KMS-11 (cell line): ENCODE results near the gene CIT.
"Not testable (repeated sequence)": the region's sequence is repeated elsewhere in the genome, so short reads cannot be mapped to it uniquely, and the experiment has no call there.

ENCODE experiments used
- H2AFZ ChIP-seq: fragments of 200-600 bp; sonication (generic); 2 replicates; pipeline ENCODE4 v1.6.1; 2016; ENCODE audit warnings: antibody characterized with exemption, mixed run types, low read depth
- H3K27ac ChIP-seq: fragments of 200-600 bp; sonication (generic); 2 replicates; pipeline ENCODE4 v1.6.1; 2016; ENCODE audit warnings: mild to moderate bottlenecking, mixed run types
- H3K27me3 ChIP-seq: fragments of 200-600 bp; sonication (generic); 2 replicates; pipeline ENCODE4 v1.6.1; 2017; ENCODE audit warnings: mild to moderate bottlenecking, low read depth, mixed run types, moderate library complexity; ENCODE audit not compliant: insufficient read depth
- H3K36me3 ChIP-seq: fragments of 200-600 bp; sonication (generic); 2 replicates; pipeline ENCODE4 v1.6.1; 2017; ENCODE audit warnings: mild to moderate bottlenecking, mixed run types; ENCODE audit not compliant: insufficient read depth
- H3K4me1 ChIP-seq: fragments of 200-600 bp; sonication (generic); 2 replicates; pipeline ENCODE4 v1.6.1; 2016; ENCODE audit warnings: mild to moderate bottlenecking, low read depth, mixed run types; ENCODE audit not compliant: poor library complexity, severe bottlenecking
- H3K4me2 ChIP-seq: fragments of 200-600 bp; sonication (generic); 2 replicates; pipeline ENCODE4 v1.7.0; 2016; ENCODE audit warnings: mild to moderate bottlenecking, mixed run types
- H3K4me3 ChIP-seq: fragments of 200-600 bp; sonication (generic); IDR thresholded peaks from 2 replicates; pipeline ENCODE4 v1.6.1; 2017; ENCODE audit warnings: low read depth, low read length, mixed read lengths; ENCODE audit not compliant: insufficient read depth
- H3K79me2 ChIP-seq: fragments of 200-600 bp; sonication (generic); 2 replicates; pipeline ENCODE4 v1.6.1; 2016; ENCODE audit warnings: low read depth, mixed run types; ENCODE audit not compliant: insufficient read depth
- H3K9ac ChIP-seq: fragments of 200-600 bp; sonication (generic); 2 replicates; pipeline ENCODE4 v1.6.1; 2016; ENCODE audit warnings: mild to moderate bottlenecking, mixed run types
- H4K20me1 ChIP-seq: fragments of 200-600 bp; sonication (generic); 2 replicates; pipeline ENCODE4 v1.6.1; 2016; ENCODE audit warnings: mild to moderate bottlenecking, mixed run types; ENCODE audit not compliant: insufficient read depth
- CTCF ChIP-seq: fragments of 200-600 bp; sonication (generic); conservative IDR thresholded peaks from 2 replicates; pipeline ENCODE4 v1.6.1; 2017; ENCODE audit warnings: low read depth, mild to moderate bottlenecking, antibody characterized with exemption, low read length, moderate library complexity, mixed read lengths

The CIT gene

GRCh38 chr12:119664642-119665041, 212.5 kb downstream of the CIT start:
- peaks cover 11% of the 10 kb centered on the region for H3K79me2 ChIP-seq
- no peak overlapping the region for H2AFZ ChIP-seq
- H3K27ac ChIP-seq: no peak overlapping the region
- no peaks in the 10 kb centered on the region for H3K36me3 ChIP-seq
- H3K27me3 ChIP-seq: no peaks in the 10 kb centered on the region
- no peak overlapping the region for H3K4me3 ChIP-seq
- TF ChIP-seq CTCF: no peak
- no peak overlapping the region for H3K4me2 ChIP-seq
- H4K20me1 ChIP-seq: no peaks in the 10 kb centered on the region
- no peaks in the 10 kb centered on the region for H3K4me1 ChIP-seq
- H3K9ac ChIP-seq: no peak overlapping the region

GRCh38 chr12:119661882-119662281, 215.2 kb downstream of the CIT start:
- no peak overlapping the region for H3K4me3 ChIP-seq
- no peak for TF ChIP-seq CTCF
- H3K4me2 ChIP-seq: no peak overlapping the region
- H2AFZ ChIP-seq: no peak overlapping the region
- no peak overlapping the region for H3K27ac ChIP-seq
- H3K79me2 ChIP-seq: no peaks in the 10 kb centered on the region
- H3K36me3 ChIP-seq: no peaks in the 10 kb centered on the region
- no peak overlapping the region for H3K9ac ChIP-seq
- no peaks in the 10 kb centered on the region for H3K27me3 ChIP-seq
- H4K20me1 ChIP-seq: no peaks in the 10 kb centered on the region
- no peaks in the 10 kb centered on the region for H3K4me1 ChIP-seq

DNA sequence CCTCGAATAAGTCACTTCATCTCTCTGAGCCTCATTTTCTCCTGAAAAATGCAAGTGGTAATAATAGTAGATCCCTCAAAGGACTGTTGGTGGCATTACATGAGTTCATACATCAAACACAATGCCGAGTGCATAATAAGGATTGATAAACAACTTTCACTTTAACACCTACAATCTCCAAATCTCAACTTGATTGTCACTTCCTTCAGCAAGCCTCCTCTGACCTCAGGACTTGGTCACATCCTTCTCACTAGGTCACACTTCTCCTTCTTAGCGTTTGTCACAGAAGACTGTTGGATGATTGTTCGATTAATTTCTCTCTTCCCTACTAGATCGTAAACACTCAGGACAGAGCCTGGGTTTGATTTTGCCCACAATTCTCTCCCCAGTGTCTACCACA, 217.0 kb downstream of the CIT start:
- H3K36me3 ChIP-seq: no peaks in the 10 kb centered on the region
- no peak overlapping the region for H3K4me3 ChIP-seq
- H3K4me1 ChIP-seq: no peaks in the 10 kb centered on the region
- no peak overlapping the region for H3K9ac ChIP-seq
- H2AFZ ChIP-seq: no peak overlapping the region
- H3K27me3 ChIP-seq: no peaks in the 10 kb centered on the region
- no peak overlapping the region for H3K4me2 ChIP-seq
- no peak overlapping the region for H3K27ac ChIP-seq
- H3K79me2 ChIP-seq: no peaks in the 10 kb centered on the region
- H4K20me1 ChIP-seq: no peaks in the 10 kb centered on the region
- no peak for TF ChIP-seq CTCF

DNA sequence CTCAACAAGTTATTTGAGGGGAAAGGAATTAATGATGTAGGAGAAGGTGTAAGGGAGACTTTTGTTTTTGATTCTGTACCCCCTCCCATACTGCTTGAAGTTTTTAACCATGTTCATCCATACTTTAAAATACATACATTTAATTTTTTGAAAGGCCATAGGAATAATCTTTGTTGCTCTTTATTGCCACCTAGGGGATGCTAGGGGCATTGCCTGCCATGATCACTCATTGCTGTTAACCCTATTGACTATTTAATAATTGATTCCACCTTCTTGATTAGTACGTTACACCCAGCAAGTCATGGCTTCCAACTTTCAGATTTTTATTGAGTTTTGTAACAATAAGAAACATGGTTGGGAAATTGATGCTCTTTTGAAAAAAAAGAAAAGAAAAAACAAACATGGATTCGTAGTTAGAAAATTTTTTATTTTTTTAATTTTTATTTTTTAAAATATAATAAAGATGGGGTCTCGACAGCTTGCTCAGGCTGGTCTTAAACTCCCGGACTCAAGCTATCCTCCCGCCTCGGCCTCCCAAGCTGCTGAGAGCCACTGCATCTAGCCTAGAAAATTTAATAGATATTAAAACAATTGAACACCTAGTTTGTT, 217.7 kb downstream of the CIT start:
- TF ChIP-seq CTCF: peak; percentile 57
- Histone ChIP-seq H3K4me3 (no peak overlapping the region), H3K4me1 (no peaks in the 10 kb centered on the region), H3K27me3 (no peaks in the 10 kb centered on the region), H3K4me2 (no peak overlapping the region), H2AFZ (no peak overlapping the region), H3K79me2 (no peaks in the 10 kb centered on the region), H4K20me1 (no peaks in the 10 kb centered on the region), H3K27ac (no peak overlapping the region), H3K36me3 (no peaks in the 10 kb centered on the region), H3K9ac (no peak overlapping the region)

GRCh38 chr12:119658166-119658565, 219.0 kb downstream of the CIT start:
- not testable (repeated sequence) for H2AFZ ChIP-seq, H3K36me3 ChIP-seq, H3K4me1 ChIP-seq, H3K4me3 ChIP-seq, H3K79me2 ChIP-seq, H3K4me2 ChIP-seq, H3K27ac ChIP-seq, H4K20me1 ChIP-seq, H3K9ac ChIP-seq, H3K27me3 ChIP-seq

- not testable (repeated sequence) for H4K20me1 ChIP-seq, H3K4me3 ChIP-seq, H3K36me3 ChIP-seq, H3K27me3 ChIP-seq, H3K4me2 ChIP-seq, H3K9ac ChIP-seq, H3K4me1 ChIP-seq, H3K27ac ChIP-seq, H2AFZ ChIP-seq, H3K79me2 ChIP-seq
Observed at GRCh38 chr12:119657001-119657400, 220.1 kb downstream of the CIT start.
